ENCODE results near the gene LRRC37A2.
"Not testable (repeated sequence)": the region's sequence is repeated elsewhere in the genome, so short reads cannot be mapped to it uniquely, and the experiment has no call there.

The LRRC37A2 gene

DNA sequence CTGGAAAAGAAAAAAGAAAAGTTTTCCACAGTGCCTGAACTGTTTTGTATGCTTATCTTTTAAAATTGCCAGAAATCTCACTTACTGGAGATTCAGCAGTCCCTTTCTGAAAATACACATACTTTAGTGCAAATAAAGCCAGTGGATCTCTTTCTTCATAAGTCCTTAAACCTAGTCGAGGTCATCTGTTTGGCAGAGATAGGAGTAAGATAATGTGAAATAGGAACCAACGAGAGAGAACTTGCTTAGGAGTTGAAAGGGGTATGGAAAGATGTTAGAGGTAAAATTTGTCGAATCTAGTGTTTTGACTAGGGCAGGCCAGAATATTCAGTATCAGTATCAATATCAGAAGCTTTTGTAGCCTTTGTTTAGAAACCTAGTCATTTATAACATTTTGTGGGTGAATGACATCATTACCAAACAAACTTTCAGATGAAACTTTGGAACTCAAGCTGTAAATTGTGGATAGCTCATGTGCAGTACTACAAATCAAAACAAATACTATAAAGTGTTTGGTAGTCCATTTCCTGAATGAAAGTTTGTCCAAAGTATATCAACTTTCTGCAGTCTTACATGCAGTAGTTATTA is 86.2 kb downstream of the LRRC37A2 start:
- DNase-seq: not testable (repeated sequence)

DNA sequence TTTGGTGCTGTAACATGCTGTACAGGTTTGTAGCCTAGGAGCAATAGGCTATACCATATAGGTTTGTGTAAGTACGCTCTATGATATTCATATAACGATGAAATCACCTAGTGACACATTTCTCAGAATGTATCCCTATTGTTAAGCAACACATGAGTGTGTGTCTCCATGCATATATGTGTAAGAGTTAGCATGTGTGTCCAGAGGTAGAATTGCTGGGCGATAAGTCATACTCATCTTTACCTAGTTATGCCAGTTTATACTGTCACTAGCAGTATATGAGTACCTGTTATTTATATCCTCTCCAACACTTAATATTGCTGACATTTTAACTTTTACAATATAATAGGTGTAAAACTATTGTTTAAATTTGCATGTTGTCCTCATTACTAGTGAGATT is 88.5 kb downstream of the LRRC37A2 start:
- not testable (repeated sequence) for DNase-seq

DNA sequence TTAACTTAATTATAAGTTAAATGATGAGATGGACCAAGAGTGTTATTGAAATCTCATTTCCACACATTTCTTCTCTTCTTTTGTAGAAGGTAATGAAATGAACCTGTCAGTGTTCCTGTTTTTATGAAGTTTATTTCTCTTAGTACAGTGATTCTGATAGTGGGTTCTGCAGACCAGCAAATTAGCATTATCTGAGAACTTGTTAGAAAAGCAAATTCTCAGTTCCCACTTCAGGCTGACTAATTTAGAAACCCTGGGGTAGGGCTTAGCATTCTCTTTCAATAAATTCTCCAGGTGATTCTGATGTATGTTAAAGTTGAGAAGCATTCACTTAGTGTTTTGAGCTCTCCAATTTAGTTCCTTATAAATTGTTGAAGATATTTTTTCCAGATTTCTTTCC is 90.9 kb downstream of the LRRC37A2 start:
- DNase-seq: not testable (repeated sequence)
